Epithelial cell of proximal tubule (primary cell): Measurements from ENCODE around the gene RIMBP2. TPM values are rescaled to one million over a fixed set of nuclear protein-coding genes. Genes with fewer than 3 reads are reported as not detected.

Experiments
- DNase-seq: peaks from one replicate; pipeline ENCODE4 v3.0.0-alpha.2; 2011; ENCODE audit warnings: low read depth
- H3K4me3 ChIP-seq: 2 replicates; pipeline ENCODE4 v1.5.1; 2011; ENCODE audit warnings: low read depth, mild to moderate bottlenecking, low read length
- CTCF ChIP-seq: conservative IDR thresholded peaks from 2 replicates; pipeline ENCODE4 v1.5.1; 2012; ENCODE audit warnings: low read depth, mild to moderate bottlenecking, low read length
- total RNA-seq: library from RNA; depleted of rRNA; stranded (reverse); fragments of >200 nt; gene quantifications from 2 replicates; pipeline ENCODE4 v1.2.3, GENCODE V29; 2015

Gene RIMBP2
- total RNA-seq, 1 donor from 2014 or later = 0.98 TPM

DNA sequence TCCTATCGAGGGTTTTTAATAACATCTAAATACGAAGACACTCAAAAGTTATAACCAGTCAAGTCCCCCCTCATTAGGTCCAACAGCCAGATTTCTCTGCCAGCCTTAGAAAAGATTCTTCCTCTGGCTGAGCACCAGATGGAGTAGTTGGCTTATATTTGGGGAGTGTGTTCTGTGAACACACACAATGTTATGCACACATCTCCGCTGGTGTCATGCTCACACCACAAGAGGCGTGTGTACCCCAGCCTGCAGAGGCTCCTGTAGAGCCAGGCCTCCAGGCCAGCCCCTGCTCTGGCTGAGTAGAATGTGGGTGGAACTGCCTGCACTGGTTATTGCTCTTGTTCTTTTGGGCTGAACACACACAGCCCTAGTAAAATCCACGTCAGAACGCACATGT is 314.4 kb downstream of the RIMBP2 start:
- TF ChIP-seq CTCF = no peak
- H3K4me3 ChIP-seq = no peak overlapping the region
- no peak for DNase-seq

DNA sequence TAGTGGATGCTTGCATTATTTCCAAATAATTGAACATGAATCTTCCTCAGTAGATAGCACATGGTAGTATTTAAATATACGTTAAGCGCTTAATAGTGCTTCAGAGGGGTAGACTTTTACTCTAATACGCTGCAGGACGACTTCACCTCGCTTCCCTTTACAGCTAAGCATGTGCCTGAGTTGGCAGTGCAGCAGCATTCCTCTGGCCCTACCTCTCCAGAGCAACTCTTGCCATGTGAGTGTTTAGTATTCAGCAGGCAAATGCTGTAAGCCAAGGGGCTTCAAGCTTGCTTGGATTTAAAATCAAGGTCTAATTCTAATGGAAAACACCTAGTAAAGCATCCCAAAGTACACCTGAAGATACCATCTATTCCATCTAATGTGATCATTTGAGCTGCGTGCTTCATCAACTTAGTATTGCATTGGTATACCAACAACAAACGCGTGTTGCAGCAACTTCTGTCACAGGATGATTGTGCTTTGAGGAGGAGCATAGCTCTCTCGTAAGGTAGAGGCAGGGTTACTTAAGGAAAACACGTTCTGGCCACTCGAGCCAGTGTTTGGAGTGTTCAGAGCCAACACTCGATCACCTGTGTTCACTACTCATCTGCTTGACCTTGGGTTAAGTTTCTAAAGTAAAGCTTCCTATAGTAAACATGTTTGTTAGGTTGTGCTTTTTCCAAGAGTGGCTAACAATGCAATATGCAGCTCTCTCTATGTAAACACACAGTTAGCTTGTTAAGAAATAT is 317.8 kb downstream of the RIMBP2 start:
- DNase-seq = no peak
- H3K4me3 ChIP-seq = no peak overlapping the region
- no peak for TF ChIP-seq CTCF

DNA sequence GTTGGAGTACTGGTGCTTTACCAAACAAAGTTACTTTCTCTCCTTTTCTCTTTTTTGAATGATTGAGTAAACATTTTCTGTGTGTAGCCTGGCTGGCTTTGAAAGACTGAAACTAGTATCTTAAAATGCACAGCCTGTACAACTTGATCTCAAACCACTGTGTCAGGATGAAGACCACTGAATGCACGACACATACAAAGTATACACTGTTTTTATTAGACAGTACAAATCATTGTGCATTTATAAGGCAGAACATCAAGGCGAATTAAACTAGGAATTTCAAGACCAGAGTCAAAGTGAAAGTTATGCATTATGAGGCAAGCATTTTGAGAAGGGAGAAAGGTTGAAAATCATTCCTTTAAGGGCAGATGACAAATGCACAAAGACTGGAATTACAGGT is 319.4 kb downstream of the RIMBP2 start:
- no peak for DNase-seq
- no peak overlapping the region for H3K4me3 ChIP-seq
- TF ChIP-seq CTCF = no peak

GRCh38 chr12:130394906-130395305 is 321.2 kb downstream of the RIMBP2 start:
- no peak overlapping the region for H3K4me3 ChIP-seq
- no peak for TF ChIP-seq CTCF
- DNase-seq = no peak

DNA sequence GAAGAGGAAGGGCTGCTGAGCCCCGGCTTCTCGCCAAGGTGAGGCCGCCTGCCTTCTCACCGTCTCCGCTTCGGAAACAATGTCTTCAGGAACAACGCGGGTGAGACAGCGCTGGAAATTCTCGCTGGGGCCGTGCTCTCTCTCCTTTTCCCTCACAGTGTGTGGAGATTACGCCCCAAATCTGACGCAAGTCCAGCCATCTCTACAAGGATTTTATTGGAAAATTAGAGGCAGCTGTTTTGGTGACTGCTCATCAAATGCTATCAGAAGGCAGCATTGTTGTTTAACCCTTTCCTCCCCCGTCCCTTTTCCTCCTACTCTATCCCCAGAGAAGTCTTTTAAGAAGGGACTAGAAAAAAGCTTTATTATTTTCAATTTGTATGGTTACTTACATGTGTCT is 324.9 kb downstream of the RIMBP2 start:
- no peak for TF ChIP-seq CTCF

DNA sequence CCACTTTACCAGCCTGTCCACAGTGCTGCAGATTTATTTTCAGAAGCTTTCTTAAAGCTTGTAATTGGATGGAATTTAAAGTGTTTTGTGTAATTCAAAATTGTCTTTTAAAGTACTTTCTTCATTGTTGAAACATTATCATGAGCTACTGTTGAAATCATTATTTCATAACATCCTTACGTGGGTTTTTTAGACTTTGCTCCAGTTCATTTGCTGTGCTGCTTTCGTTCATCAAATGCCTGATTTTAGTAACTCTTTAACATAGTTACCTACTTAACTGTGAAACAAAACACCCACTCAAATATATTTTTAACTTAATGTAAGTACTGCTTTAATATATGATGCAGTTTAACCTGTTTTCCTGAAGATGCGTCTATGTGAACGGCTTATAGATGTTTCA is 330.9 kb downstream of the RIMBP2 start:
- no peak for DNase-seq
- no peak for TF ChIP-seq CTCF
- no peak overlapping the region for H3K4me3 ChIP-seq

More for the DNA sequence above, 324.9 kb downstream of the RIMBP2 start:
- H3K4me3 ChIP-seq = no peak overlapping the region
- no peak for DNase-seq

DNA sequence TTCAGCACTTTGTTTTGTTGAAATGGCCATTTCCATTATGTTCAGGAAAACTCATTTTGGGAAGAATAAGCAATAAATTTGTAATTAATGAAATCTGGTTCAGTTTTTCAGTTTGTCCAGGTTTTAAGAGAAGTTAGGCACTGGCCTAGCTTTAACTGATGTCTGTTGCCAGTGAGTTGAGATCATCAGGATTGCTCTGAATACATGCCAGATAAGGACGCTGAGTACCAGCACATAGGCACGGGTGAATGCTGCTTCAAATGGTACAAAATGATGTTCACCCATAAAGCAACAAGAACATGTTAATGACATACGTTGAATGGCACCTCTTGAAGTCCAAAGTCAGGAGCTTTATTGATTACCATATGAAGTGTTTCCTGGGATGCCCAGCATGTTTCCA is 331.9 kb downstream of the RIMBP2 start:
- no peak for DNase-seq
- no peak overlapping the region for H3K4me3 ChIP-seq
- no peak for TF ChIP-seq CTCF
